SK-N-SH (cell line): ENCODE results near the gene CCL17.

Experiments
- GABPA ChIP-seq: IDR thresholded peaks from 2 replicates; pipeline ENCODE4 v1.4.0; 2012; ENCODE audit warnings: low read depth, mild to moderate bottlenecking
- GATA2 ChIP-seq: sonication (generic); formaldehyde crosslinking; IDR thresholded peaks from 2 replicates; pipeline ENCODE4 v1.5.0; 2020; ENCODE audit warnings: mild to moderate bottlenecking, missing genetic modification reagents
- MXI1 ChIP-seq: IDR thresholded peaks from 2 replicates; pipeline ENCODE4 v1.6.1; 2012; ENCODE audit warnings: mild to moderate bottlenecking, low read depth, low read length, improper control_type of control experiment
- RXRA ChIP-seq: IDR thresholded peaks from 2 replicates; pipeline ENCODE4 v1.4.0; 2012; ENCODE audit warnings: low read depth, mild to moderate bottlenecking, borderline replicate concordance
- SMC3 ChIP-seq: IDR thresholded peaks from 2 replicates; pipeline ENCODE4 v1.6.1; 2012; ENCODE audit warnings: low read depth, low read length, improper control_type of control experiment
- TAF1 ChIP-seq: IDR thresholded peaks from 2 replicates; pipeline ENCODE4 v1.6.1; 2012; ENCODE audit warnings: low read depth, mild to moderate bottlenecking, low read length, moderate library complexity, borderline replicate concordance
- USF2 ChIP-seq: fragments of 150-350 bp; IDR thresholded peaks from 2 replicates; pipeline ENCODE4 v1.6.1; 2017; ENCODE audit warnings: antibody characterized with exemption, low read length, low read depth, borderline replicate concordance
- YY1 ChIP-seq: IDR thresholded peaks from 2 replicates; pipeline ENCODE4 v1.4.0; 2012; ENCODE audit warnings: low read depth, mild to moderate bottlenecking
- TF ChIP-seq, protein P1 (sequence below): fragments of 200-600 bp; sonication (generic); IDR thresholded peaks from 2 replicates; pipeline ENCODE4 v1.6.1; 2017; ENCODE audit warnings: antibody characterized with exemption, mild to moderate bottlenecking, moderate library complexity
- TF ChIP-seq, protein P2 (sequence below): IDR thresholded peaks from 2 replicates; pipeline ENCODE4 v1.4.0; 2012; ENCODE audit warnings: low read depth
- TF ChIP-seq, protein P3 (sequence below): IDR thresholded peaks from 2 replicates; pipeline ENCODE4 v1.6.1; 2012; ENCODE audit warnings: mild to moderate bottlenecking, low read depth, low read length, moderate library complexity
- TF ChIP-seq, protein P4 (sequence below): IDR thresholded peaks from 2 replicates; pipeline ENCODE4; 2012

DNA sequence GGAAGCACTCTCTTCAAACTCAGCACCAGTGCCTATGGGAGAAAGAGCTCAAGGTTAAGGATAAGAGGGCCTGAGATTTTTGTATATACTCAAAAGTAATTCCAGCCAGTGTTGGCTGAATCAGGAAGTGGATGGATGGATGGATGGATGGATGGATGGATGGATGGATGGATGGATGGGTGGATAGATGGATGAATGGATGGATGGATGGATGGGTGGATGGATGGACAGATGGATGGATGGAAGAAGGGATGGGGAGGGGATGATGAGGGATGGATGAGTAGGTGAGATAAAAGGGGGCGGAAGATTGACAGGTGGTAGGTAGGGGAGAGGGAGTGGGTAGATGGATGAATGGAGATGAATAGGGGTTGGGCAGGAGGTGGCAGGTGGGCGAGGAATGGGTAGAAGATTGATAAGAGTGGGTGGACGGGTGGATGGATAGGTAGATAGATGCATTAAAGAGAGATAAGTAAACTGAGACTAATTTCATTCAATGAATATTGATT, 28.2 kb upstream of the CCL17 start:
- TF ChIP-seq MXI1 (no peak), GATA2 (CRISPR knock-in tag) (no peak), SMC3 (no peak), GABPA (no peak), TAF1 (no peak), RXRA (no peak), USF2 (no peak), YY1 (no peak)
- TF ChIP-seq, protein P1, sequence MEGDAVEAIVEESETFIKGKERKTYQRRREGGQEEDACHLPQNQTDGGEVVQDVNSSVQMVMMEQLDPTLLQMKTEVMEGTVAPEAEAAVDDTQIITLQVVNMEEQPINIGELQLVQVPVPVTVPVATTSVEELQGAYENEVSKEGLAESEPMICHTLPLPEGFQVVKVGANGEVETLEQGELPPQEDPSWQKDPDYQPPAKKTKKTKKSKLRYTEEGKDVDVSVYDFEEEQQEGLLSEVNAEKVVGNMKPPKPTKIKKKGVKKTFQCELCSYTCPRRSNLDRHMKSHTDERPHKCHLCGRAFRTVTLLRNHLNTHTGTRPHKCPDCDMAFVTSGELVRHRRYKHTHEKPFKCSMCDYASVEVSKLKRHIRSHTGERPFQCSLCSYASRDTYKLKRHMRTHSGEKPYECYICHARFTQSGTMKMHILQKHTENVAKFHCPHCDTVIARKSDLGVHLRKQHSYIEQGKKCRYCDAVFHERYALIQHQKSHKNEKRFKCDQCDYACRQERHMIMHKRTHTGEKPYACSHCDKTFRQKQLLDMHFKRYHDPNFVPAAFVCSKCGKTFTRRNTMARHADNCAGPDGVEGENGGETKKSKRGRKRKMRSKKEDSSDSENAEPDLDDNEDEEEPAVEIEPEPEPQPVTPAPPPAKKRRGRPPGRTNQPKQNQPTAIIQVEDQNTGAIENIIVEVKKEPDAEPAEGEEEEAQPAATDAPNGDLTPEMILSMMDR, result no peak
- TF ChIP-seq, protein P2, sequence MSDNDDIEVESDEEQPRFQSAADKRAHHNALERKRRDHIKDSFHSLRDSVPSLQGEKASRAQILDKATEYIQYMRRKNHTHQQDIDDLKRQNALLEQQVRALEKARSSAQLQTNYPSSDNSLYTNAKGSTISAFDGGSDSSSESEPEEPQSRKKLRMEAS, result no peak
- TF ChIP-seq, protein P3, sequence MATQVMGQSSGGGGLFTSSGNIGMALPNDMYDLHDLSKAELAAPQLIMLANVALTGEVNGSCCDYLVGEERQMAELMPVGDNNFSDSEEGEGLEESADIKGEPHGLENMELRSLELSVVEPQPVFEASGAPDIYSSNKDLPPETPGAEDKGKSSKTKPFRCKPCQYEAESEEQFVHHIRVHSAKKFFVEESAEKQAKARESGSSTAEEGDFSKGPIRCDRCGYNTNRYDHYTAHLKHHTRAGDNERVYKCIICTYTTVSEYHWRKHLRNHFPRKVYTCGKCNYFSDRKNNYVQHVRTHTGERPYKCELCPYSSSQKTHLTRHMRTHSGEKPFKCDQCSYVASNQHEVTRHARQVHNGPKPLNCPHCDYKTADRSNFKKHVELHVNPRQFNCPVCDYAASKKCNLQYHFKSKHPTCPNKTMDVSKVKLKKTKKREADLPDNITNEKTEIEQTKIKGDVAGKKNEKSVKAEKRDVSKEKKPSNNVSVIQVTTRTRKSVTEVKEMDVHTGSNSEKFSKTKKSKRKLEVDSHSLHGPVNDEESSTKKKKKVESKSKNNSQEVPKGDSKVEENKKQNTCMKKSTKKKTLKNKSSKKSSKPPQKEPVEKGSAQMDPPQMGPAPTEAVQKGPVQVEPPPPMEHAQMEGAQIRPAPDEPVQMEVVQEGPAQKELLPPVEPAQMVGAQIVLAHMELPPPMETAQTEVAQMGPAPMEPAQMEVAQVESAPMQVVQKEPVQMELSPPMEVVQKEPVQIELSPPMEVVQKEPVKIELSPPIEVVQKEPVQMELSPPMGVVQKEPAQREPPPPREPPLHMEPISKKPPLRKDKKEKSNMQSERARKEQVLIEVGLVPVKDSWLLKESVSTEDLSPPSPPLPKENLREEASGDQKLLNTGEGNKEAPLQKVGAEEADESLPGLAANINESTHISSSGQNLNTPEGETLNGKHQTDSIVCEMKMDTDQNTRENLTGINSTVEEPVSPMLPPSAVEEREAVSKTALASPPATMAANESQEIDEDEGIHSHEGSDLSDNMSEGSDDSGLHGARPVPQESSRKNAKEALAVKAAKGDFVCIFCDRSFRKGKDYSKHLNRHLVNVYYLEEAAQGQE, result no peak
- TF ChIP-seq, protein P4, sequence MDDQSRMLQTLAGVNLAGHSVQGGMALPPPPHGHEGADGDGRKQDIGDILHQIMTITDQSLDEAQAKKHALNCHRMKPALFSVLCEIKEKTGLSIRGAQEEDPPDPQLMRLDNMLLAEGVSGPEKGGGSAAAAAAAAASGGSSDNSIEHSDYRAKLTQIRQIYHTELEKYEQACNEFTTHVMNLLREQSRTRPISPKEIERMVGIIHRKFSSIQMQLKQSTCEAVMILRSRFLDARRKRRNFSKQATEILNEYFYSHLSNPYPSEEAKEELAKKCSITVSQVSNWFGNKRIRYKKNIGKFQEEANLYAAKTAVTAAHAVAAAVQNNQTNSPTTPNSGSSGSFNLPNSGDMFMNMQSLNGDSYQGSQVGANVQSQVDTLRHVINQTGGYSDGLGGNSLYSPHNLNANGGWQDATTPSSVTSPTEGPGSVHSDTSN, result no peak
